ENCODE data around the gene CPSF4L.
A peak's percentile ranks its signal among the peaks of the same experiment; 100 is the strongest.

Gene CPSF4L

GRCh38 chr17:73231395-73231794, 30.3 kb downstream of the CPSF4L start:
- no peak for DNase-seq

- DNase-seq = no peak
These were observed 31.6 kb downstream of the CPSF4L start for GRCh38 chr17:73230088-73230487.

- DNase-seq = no peak
These were observed 32.9 kb downstream of the CPSF4L start for GRCh38 chr17:73228748-73229236.

GRCh38 chr17:73227944-73228343, 33.7 kb downstream of the CPSF4L start:
- DNase-seq = no peak

- DNase-seq = no peak
These were observed 34.3 kb downstream of the CPSF4L start for GRCh38 chr17:73227379-73227778.

- DNase-seq = no peak
These were observed 35.0 kb downstream of the CPSF4L start for GRCh38 chr17:73226556-73227172.

- DNase-seq = no peak
These were observed 36.9 kb downstream of the CPSF4L start for GRCh38 chr17:73224663-73225305.

GRCh38 chr17:73224237-73224636, 37.4 kb downstream of the CPSF4L start:
- DNase-seq = no peak

- no peak for DNase-seq
These were observed 38.0 kb downstream of the CPSF4L start for GRCh38 chr17:73223626-73224230.

GRCh38 chr17:73215447-73215846, 46.2 kb downstream of the CPSF4L start:
- no peak for DNase-seq

GRCh38 chr17:73214851-73215250, 46.8 kb downstream of the CPSF4L start:
- DNase-seq = no peak

GRCh38 chr17:73214008-73214407, 47.7 kb downstream of the CPSF4L start:
- no peak for DNase-seq

- no peak for DNase-seq
These were observed 49.9 kb downstream of the CPSF4L start for GRCh38 chr17:73211745-73212144.

- DNase-seq = no peak
These were observed 51.5 kb downstream of the CPSF4L start for GRCh38 chr17:73210002-73210678.

- DNase-seq = no peak
These were observed 52.2 kb downstream of the CPSF4L start for GRCh38 chr17:73209436-73209835.

- DNase-seq = no peak
These were observed 53.4 kb downstream of the CPSF4L start for GRCh38 chr17:73208139-73208827.

GRCh38 chr17:73205459-73205961, 56.2 kb downstream of the CPSF4L start:
- peak; percentile 75 to 82 for DNase-seq

GRCh38 chr17:73203788-73204479, 57.7 kb downstream of the CPSF4L start:
- no peak for DNase-seq

- DNase-seq = no peak
These were observed 58.4 kb downstream of the CPSF4L start for GRCh38 chr17:73203135-73203787.

- no peak for DNase-seq
These were observed 60.2 kb downstream of the CPSF4L start for GRCh38 chr17:73201215-73202069.

- DNase-seq = no peak
These were observed 61.2 kb downstream of the CPSF4L start for GRCh38 chr17:73200476-73200875.

All from NCI-H1930 (cell line).